GM18519 (cell line): ENCODE data around the gene COG5.

Source experiments
- ATAC-seq: cut with Tn5 transposase; IDR thresholded peaks from one replicate; pipeline ENCODE4 v1.9.1; 2021; ENCODE audit warnings: mild to moderate bottlenecking, moderate library complexity; ENCODE audit not compliant: unreplicated experiment, low FRiP score

COG5 gene

DNA sequence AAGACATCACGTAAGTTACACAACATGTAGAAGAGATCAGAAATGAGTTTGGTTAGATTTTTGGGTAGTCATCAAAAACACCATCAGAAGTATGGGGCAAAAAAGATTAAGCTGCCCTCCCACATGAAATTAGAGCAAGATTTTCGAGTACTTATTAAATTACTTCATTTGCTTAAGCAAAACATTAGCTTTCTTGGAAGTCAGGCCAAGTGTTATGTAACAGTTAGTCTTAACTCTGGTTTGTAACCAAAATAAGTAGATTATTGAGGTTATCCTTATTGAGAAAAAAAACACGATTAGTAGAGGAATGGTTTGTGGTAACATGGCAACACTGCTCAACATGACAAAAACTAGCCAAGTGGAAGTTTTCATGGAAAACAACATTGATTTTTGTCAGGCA, 357.0 kb downstream of the COG5 start:
- ATAC-seq: no peak

DNA sequence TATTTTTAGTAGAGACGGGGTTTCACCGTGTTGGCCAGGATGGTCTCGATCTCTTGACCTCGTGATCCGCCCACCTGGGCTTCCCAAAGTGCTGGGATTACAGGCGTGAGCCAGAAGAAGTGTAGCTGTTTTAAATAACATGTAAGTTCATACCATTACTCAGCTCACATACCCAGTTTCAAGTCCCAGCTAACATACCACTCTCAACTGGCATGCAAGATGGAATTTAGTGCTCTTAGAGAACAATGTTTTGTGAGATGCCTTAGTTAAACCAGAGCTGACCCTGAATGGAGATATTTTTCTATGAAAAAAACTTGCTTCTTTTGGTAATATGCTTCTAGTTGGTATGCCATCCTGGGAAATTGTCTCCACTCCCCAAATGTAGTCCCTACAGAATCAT, 357.6 kb downstream of the COG5 start:
- no peak for ATAC-seq

DNA sequence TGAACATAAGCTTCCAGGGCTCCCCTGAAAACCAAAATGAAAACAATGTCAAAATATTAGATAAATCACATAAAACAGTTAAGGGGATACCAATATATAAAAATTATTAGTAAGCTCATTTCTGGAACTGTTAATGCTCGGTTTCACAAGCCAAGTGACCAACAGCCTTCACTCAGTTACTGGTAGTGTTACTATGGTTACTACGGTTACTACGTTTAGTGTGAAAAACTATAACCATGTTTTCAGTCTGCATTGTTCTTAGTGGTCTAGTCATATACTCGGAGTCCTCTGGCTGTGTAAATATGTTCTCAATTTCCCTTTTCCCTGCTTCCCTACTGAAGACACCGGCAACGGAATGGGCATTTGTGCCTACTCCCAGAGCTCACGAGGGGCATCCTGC, 360.1 kb downstream of the COG5 start:
- ATAC-seq: no peak

DNA sequence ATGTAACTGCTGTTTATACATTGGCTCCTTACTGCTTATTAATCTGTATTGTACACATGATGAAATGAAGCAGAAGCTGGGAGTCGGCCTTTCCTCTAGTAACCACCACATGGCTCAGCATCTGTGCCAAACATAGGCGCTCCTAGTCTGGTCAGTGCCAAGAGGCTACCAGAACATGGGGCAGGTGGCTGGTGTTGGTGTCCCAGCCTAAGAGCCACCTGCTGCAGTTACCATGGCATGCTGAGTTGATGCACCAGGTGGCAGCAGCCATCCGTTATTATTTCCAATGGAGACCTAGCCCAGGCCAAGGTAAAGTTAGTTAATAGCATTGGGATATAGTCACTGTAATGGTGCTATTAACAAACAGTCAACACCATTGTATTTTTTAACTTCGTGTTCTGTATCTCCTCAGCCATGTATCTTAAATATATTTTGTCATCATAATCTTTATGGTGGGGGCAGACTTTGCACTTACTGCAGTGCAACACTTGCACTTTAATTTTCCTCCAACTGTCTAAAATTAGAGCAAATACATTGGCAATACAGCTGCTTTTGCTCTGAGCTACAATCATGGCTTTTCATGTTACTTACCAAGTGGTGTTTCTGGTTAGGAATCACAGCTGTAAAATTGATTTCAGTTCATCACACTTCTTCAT, 361.8 kb downstream of the COG5 start:
- ATAC-seq: peak; percentile 69

DNA sequence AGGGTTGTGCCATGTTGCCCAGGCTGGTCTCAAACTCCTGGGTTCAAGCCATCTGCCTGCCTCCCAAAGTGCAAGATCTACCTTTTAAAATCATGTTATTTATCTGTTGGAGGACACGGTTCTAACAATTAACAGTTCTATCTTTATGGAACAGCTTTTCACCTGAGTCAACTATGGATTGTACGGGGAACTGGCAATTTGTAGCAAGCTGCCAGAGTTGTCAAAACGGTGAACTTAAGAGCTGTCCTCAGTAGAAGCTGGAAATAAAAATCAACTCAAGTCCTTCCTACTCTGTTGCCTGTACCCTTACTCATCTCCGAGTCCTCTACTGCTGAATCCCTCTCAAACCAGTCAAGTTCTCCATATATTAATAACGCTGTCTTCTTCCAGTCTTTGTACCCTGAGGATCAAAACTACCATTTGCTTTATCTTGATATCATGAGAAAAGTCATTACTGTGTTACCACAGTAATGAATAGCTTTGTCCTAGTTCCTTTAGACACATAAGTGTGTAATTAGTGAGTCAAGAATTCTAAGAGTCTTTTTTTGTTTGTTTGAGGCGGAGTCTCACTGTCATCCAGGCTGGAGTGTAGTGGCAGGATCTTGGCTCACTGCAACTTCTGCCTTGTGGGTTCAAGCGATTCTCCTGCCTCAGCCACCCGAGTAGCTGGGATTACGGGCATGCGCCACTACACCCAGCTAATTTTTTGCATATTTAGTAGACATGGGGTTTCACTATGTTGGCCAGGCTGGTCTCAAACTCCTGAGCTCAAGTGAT, 366.7 kb downstream of the COG5 start:
- ATAC-seq: no peak

DNA sequence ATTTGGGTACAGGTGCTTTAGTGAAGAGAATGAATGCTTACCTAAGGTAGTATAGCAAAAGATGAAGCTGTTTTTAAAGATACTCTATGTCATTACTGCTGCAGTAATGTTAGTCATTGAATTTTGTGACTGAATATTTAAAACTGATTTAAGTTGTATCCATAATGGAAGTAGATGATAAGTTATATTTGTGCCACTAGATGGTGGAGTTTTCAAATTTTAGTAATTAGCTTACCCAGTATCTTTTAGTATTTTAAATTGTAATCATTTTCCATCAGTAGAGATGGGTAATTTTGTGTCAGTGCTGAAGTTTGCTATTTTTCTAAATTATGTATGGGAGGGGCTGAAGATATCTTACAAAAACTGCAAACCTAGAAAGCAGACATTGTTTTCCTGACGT, 369.7 kb downstream of the COG5 start:
- no peak for ATAC-seq

DNA sequence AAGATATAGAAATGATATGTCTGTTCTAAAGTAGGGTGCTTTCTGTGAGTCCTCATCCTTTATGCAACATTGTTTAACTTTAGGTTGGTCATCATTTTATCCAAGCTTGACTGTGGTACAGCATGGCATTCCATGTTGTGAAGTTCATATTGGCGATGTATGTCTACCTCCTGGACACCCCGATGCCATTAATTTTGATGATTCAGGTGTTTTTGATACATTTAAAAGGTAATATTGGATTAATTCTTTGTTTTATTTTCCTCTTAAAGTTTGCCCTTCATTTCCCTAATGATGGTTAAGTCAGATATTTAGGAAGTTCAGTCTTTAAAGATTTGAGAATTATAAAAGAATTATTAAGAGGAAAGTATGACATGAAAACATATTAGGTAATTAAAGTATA, 373.6 kb downstream of the COG5 start:
- no peak for ATAC-seq

DNA sequence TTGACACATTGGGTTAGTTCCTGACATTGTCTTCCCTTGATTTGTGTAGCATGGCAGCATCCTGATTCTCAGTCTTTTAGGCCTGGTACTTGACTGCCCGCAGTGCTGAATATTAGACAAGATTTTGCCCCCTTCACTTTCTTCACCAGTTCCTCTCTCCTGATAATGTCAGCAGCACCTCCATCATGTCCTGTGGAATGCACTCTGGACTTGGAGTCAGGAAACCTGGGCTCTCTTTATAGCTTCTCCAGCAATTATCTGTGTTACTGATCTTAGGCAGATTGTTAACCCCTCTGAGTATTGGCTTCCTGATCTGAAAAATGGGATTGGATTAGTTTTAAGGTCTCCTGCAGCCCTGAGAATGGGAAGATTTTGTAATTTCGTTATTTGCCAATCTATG, 375.9 kb downstream of the COG5 start:
- no peak for ATAC-seq

DNA sequence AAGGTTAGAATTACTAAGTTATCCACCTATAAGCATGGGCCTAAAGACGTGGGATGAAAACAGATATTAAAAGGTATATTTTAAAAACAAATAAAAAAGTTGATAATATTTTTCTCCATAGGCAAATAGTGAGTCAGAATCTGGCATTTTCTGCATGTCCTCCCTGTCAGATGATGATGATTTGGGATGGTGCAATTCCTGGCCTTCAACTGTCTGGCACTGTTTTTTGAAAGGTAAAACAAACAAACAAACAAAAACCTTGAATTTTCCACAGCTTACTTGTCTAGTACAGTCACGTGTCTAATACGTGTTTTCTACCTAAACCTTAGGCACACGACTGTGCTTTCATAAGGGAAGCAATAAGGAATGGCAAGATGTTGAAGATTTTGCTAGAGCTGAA, 377.5 kb downstream of the COG5 start:
- ATAC-seq: no peak

DNA sequence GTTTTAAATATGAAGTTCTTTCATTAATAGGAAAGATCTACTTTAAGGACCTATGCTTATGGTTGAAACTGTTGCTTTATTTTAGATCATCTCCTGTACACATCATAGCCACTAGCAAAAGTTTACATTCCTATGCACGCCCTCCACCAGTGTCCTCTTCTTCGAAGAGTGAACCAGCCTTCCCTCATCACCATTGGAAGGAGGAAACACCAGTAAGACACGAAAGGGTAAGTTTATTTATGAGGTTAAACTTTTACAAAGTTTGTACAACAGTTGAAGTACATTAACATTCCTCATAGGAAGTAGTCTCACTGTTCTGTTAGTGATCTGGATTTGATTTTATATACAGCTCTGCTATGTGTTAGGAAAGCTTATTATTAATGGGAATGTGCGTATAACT, 378.0 kb downstream of the COG5 start:
- ATAC-seq: no peak

DNA sequence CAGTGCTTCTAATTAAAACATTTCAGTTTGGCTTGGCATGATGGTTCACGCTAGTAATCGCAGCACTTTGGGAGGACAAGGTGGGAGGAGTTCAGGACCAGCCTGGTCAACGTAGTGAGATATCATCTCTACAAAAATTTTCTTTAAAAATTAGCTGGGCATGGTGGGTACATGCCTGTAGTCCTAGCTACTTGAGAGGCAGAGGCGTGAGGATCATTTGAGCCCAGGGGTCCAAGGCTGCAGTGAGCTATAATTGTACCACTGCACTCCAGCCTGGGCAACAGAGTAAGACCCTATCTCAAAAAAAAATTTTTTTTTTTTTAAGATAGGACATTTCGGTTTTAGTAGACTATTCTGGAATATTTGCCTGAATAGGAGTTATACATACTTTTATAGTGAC, 382.5 kb downstream of the COG5 start:
- no peak for ATAC-seq

DNA sequence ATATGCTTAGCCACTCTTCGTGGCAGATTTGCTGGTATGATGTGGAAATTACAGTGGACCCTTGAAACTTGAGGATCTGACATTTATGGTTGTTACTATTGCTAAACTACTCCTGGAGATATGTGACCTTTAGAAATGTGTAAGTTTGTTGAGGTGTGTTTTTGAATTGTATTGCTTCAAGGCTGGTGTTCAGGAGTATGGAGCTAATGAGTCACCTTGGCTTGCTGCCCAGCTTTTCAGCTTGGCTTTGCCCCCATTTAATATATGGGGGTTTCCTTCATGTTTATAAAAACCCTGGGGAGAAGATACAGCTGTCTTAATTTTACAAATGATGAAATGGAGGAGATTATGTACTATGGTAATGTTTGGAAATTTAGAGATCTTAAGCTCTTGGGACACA, 383.3 kb downstream of the COG5 start:
- ATAC-seq: no peak

DNA sequence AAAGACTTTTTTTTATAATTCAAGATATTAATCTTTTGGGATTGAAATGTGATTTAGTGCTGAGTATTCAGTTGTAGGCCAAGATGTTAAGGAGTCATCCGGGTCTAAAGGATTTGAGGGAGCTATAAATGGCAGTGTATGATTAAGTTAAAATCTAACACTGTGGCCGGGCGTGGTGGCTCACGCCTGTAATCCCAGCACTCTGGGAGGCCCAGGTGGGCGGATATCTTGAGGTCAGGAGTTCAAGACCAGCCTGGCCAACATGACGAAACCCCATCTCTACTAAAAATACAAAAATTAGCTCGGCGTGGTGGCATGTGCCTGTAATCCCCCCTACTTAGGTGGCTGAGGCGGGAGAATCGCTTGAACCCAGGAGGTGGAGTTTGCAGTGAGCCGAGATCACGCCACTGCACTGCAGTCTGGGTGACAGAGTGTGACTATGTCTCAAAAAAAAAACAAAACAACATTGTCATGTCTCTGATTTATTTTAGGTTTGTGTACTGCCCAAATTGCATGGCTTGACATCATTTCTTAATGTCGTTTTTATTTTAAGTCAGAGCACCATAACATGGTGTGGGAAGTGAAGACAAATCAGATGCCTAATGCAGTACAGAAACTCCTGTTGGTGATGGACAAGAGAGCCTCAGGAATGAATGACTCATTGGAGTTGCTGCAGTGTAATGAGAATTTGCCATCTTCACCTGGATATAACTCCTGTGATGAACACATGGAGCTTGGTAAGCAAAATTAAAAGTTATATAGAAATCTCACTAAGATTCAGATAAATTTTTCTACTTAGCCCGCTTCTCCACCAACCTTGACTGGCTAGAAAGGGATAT, 384.2 kb downstream of the COG5 start:
- ATAC-seq: no peak

DNA sequence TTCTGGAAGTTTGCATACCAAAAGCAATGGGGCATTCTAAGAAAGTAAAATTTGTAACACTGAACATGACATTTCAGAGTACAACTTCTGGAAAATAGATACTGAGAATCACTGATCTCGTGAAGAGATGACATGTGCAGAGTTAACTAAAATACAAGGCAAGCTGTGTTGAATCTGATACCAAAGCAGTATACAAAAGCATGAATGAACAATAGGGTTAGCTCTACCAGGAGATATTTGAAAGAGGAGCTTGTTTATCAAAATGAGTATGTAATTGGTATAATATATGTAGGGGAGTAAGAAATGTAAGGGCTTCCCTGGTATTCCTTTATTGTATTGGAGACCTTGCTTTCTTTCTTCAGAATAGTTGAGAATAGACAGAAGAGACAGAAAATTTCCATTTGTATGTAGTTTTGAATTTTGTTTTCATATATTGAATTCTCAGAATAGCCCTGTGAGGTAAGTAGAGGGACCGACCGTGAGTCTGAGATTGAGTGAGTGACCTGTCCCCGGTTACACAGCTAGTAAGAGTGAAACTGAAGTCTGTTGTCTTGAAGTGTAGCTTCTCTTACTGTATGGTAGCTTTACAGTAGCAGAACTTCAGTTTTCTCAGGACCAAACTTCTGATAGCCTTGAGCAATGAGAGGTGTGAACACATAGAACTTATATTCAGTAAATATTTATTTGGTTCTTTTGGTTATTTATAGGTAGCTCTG, 389.9 kb downstream of the COG5 start:
- peak; percentile 38 for ATAC-seq

DNA sequence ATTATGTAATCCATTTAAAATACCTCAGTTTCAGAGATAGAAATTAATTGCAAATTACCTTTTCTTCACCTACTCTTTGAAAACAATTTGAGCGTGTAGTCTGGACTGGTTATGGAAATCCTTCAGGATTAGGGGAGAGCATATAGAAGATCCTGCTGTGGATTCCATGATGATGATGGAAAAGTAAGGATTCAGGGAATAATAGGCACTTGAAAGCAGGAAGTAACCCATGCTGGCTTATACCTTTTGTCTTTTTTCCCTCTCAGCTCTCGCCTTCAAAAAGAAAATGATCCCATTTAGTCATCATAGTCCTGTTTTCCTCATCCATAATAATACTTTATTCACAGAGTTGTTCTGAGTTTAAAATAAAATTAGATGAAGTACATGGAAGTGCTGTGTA, 390.5 kb downstream of the COG5 start:
- ATAC-seq: no peak

DNA sequence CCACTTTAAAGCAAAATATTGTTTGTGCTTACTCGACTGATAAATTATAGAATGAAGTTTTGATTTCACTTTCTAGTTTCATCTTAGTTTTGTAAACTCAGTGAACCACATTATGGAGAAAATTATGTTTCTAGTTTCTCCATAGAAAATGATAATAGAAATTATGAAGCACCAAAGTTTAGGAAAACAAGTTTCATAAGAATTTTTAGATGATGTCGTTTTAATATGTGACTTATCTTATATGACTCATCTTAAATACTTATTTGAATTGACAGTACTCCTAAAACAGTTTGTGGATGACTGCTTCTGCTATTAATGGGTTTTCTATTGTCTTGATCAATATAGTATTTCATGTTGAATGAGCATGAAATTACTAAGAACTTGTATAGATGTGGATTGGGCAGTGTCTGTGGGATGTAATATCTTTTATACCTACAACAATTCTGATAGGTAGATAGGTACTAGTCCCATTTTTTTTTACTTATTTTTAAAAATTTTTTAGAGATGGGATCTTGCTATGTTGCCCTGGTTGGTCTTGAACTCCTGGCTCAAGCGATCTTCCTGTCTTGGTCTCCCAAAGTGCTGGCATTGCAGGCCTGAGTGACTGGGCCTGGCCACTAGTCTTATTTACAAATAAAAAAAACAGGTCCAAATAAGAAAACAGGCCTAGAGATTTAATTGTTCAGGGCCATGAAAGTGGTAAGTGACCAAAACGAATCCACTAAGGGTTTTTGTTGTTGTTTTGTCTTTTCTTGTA, 391.3 kb downstream of the COG5 start:
- no peak for ATAC-seq

DNA sequence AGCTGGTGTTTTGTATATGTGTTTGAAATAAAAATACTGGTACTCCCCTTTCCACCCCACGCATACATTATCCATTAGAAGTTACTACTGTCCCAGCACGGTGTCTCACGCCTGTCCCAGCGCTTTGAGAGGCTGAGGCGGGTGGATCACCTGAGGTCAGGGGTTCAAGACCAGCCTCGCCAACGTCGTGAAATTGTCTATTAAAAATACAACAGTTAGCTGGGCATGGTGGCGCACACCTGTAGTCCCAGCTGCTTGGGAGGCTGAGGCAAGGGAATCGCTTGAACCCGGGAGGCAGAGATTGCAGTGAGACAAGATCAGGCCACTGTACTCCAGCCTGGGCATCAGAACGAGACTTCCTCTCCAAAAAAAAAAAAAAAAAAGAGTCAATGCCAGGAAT, 392.2 kb downstream of the COG5 start:
- no peak for ATAC-seq

DNA sequence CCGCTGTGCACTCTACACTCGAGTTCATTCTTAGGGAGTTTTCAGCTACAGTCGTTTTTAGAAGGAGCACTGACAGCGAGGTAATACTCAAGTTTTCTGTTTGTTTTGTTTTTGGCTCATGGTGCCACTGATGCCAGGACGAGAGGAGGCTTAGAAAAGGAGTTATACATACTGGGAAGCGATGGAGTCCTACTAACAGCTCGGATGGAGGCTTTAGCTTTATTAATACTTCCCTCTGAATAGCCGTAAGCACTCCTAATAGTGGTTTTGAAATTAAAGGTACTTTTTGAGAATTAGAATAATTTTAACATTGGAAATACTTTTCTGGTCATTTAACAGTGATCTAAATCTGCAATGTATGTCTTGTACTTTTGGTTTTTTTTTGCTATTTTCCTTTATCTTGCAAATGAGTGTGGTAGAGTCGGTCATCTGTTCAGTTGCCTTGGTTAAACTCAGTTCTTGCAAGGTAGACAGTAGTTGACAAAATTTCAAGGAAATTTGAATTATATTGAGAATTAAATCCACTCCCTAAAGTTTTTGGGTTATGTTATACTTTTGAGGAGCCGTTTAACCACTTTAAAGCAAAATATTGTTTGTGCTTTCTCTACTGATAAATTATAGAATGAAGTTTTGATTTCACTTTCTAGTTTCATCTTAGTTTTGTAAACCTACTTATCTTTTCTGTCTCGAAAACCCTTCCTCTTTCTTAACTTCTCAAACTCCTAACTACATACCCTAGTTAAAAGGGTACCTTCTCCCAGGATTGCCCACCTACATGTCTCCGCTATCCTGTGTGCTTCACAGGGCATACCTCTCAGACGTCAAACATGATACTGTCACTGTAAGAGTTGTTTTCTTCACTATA, 393.4 kb downstream of the COG5 start:
- no peak for ATAC-seq
